Caki2 (cell line): ENCODE results near the gene JOSD1. TPM values are rescaled to one million over a fixed set of nuclear protein-coding genes. Genes with fewer than 3 reads are reported as not detected.
"Not testable (repeated sequence)": the region's sequence is repeated elsewhere in the genome, so short reads cannot be mapped to it uniquely, and the experiment has no call there.

Experiments
- DNase-seq: peaks from one replicate; pipeline ENCODE4 v3.0.0-alpha.2; 2015; ENCODE audit warnings: low read depth
- in situ Hi-C: cut with HindIII; loops from 2 replicates; pipeline ENCODE4 v1.10.0; 2016; ENCODE audit warnings: low sequenced_read_pairs, low pct_unique_long_range_greater_than_20kb, mixed read lengths
- total RNA-seq: library from RNA; depleted of rRNA; stranded (reverse); fragments of >200 nt; shearing (Covaris generic); gene quantifications from 2 replicates; pipeline ENCODE4 v1.2.3, GENCODE V29; 2014; ENCODE audit warnings: low replicate concordance; rRNA removed

Gene JOSD1
- total RNA-seq, 1 experiment from 2014 or later, result 88.1 TPM

GRCh38 chr22:38653741-38654140, 47.0 kb downstream of the JOSD1 start:
- no peak for DNase-seq
- in situ Hi-C loops, result no loop called here

DNA sequence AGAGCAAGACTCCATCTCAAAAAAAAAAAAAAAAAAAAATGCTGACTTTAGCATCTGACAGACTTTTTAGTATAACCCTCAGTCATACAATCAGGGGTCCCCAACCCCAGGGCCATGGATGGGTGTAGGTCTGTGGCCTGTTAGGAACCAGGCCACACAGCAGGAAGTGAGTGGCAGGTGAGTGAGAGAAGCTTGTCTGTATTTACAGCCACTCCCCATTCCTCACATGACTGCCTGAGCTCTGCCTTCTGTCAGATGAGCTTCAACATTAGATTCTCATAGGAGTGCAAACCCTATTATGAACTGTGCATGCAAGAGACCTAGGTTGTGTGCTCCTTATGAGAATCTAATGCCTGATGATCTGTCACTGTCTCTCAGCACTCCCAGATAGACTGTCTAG, 47.9 kb downstream of the JOSD1 start:
- peak; percentile 22 for DNase-seq
- in situ Hi-C loops, result no loop called here

- peak; percentile 18 for DNase-seq
- in situ Hi-C loops, result no loop called here
Measured at GRCh38 chr22:38649841-38650522, 50.8 kb downstream of the JOSD1 start.

GRCh38 chr22:38645430-38645829, 55.3 kb downstream of the JOSD1 start:
- DNase-seq, result no peak
- in situ Hi-C loops, result no loop called here

DNA sequence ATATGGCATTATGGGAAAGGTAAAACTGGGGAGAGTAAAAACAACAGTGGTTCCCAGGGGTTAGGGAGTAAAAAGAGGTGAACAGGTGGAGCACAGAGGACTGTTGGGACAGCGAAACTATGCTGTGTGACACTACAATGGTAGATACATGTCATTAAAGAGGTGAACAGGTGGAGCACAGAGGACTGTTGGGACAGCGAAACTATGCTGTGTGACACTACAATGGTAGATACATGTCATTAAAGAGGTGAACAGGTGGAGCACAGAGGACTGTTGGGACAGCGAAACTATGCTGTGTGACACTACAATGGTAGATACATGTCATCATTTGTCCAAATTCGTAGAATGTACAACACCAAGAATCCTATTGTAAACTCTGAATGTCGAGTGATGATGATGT, 56.5 kb downstream of the JOSD1 start:
- DNase-seq, in situ Hi-C loops: not testable (repeated sequence)

- DNase-seq, result no peak
- in situ Hi-C loops, result no loop called here
Measured at GRCh38 chr22:38641476-38642040, 59.2 kb downstream of the JOSD1 start.

DNA sequence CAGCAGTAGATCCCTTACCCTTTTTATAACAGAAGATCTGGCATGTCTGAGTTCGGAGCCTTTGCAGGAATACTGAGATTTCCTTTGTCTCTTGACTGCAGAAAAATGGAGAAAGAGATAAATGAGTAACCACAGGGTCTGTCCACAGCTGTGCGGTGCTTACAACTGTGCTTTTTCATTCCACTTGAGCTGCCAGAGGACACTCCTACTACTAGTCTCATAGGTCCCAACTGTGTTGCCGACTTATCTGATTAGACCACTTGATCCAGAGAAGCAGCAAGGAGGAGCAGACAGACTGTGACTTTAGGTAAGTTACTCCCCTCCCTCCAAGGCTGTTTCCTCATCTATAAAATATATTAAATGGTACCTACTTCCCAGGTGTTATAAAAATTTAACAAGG, 62.0 kb downstream of the JOSD1 start:
- in situ Hi-C loops, result no loop called here
- no peak for DNase-seq

GRCh38 chr22:38638216-38638615, 62.5 kb downstream of the JOSD1 start:
- no peak for DNase-seq
- in situ Hi-C loops, result no loop called here

Other genes with a start within 250 kb of the JOSD1 start
- gene KCNJ4, start 245.7 kb downstream of the JOSD1 start, total RNA-seq, result 0.20 and 1.5 TPM in 2 replicates
- 198 and 250 TPM in 2 replicates for gene KDELR3, start 232.8 kb downstream of the JOSD1 start, total RNA-seq
- gene DDX17, start 194.6 kb downstream of the JOSD1 start, total RNA-seq, result 214 and 378 TPM in 2 replicates
- 2.5 and 19.8 TPM in 2 replicates for gene DMC1, start 130.8 kb downstream of the JOSD1 start, total RNA-seq
- gene FAM227A, start 44.6 kb downstream of the JOSD1 start, total RNA-seq, result 0.24 and 2.3 TPM in 2 replicates
- 45.1 and 84.5 TPM in 2 replicates for gene CBY1, start 44.3 kb downstream of the JOSD1 start, total RNA-seq
- 124 and 162 TPM in 2 replicates for gene TOMM22, start 19.0 kb downstream of the JOSD1 start, total RNA-seq
- 14.0 and 19.3 TPM in 2 replicates for gene GTPBP1, start 5.0 kb upstream of the JOSD1 start, total RNA-seq
- gene SUN2, start 55.1 kb upstream of the JOSD1 start, total RNA-seq, result 96.0 and 110 TPM in 2 replicates
- 48.0 and 49.9 TPM in 2 replicates for gene DNAL4, start 93.2 kb upstream of the JOSD1 start, total RNA-seq
- 6.2 and 6.7 TPM in 2 replicates for gene NPTXR, start 143.1 kb upstream of the JOSD1 start, total RNA-seq
- 59.5 and 63.9 TPM in 2 replicates for gene CBX6, start 171.3 kb upstream of the JOSD1 start, total RNA-seq